HL-60 (cell line): ENCODE data around the gene MTHFD1L.

Source experiments
- DNase-seq, 2 experiments: peaks; one replicate each; pipeline ENCODE4 v3.0.0-alpha.2; 2010 to 2020; ENCODE audit warnings: low read depth in 1 of 2, low spot score in 1 of 2
- H3K27ac ChIP-seq: fragments of 250-450 bp; sonication (Bioruptor Pico); replicated peaks from 2 replicates; pipeline ENCODE4 v1.5.1; 2020; ENCODE audit warnings: mild to moderate bottlenecking, moderate library complexity
- H3K27me3 ChIP-seq: fragments of 250-450 bp; sonication (Bioruptor Pico); 2 replicates; pipeline ENCODE4 v1.5.1; 2021; ENCODE audit warnings: mild to moderate bottlenecking, moderate library complexity; ENCODE audit not compliant: insufficient read depth, poor library complexity, severe bottlenecking
- H3K4me3 ChIP-seq: replicated peaks from 2 replicates; pipeline ENCODE4 v1.5.1; 2011; ENCODE audit warnings: mild to moderate bottlenecking, control low read depth, low read length; ENCODE audit not compliant: insufficient read depth
- GABPA ChIP-seq: IDR thresholded peaks from 2 replicates; pipeline ENCODE4 v1.6.1; 2012; ENCODE audit warnings: low read depth
- POLR2AphosphoS5 ChIP-seq: IDR thresholded peaks from 2 replicates; pipeline ENCODE4 v1.6.1; 2012; ENCODE audit warnings: low read depth
- REST ChIP-seq: IDR thresholded peaks from 2 replicates; pipeline ENCODE4 v1.6.1; 2012; ENCODE audit warnings: low read depth; ENCODE audit not compliant: insufficient replicate concordance
- SPI1 ChIP-seq: IDR thresholded peaks from 2 replicates; pipeline ENCODE4 v1.6.1; 2012; ENCODE audit warnings: low read depth, mild to moderate bottlenecking, borderline replicate concordance
- TF ChIP-seq, protein P1 (sequence below): IDR thresholded peaks from one replicate; pipeline ENCODE4 v1.5.1; 2011; ENCODE audit warnings: low read length, control low read depth, inconsistent platforms; ENCODE audit not compliant: insufficient read depth

The MTHFD1L gene

DNA sequence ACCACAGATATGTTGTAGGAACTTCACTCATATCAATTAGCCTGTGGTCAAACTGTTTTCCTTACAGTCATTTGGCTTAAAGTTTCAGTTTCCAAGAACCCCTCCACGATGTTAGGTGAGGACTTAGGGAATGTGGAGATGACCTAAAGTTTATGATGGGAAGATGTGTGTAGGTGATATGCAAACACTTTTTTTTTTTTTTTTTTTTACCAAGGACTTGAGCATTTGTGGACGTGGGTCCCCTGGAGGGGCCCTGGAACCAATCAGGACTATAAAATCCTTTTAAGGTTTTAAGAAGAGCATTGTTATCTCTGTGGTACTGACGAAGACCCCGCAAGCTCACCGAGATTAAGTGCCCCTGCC lies 478 bp upstream of the MTHFD1L start:
- no peaks in the 10 kb centered on the region for H3K27me3 ChIP-seq
- H3K27ac ChIP-seq: peak overlapping the region; percentile 59
- TF ChIP-seq SPI1: no peak
- TF ChIP-seq POLR2AphosphoS5: no peak
- no peak for TF ChIP-seq REST
- TF ChIP-seq, protein P1, sequence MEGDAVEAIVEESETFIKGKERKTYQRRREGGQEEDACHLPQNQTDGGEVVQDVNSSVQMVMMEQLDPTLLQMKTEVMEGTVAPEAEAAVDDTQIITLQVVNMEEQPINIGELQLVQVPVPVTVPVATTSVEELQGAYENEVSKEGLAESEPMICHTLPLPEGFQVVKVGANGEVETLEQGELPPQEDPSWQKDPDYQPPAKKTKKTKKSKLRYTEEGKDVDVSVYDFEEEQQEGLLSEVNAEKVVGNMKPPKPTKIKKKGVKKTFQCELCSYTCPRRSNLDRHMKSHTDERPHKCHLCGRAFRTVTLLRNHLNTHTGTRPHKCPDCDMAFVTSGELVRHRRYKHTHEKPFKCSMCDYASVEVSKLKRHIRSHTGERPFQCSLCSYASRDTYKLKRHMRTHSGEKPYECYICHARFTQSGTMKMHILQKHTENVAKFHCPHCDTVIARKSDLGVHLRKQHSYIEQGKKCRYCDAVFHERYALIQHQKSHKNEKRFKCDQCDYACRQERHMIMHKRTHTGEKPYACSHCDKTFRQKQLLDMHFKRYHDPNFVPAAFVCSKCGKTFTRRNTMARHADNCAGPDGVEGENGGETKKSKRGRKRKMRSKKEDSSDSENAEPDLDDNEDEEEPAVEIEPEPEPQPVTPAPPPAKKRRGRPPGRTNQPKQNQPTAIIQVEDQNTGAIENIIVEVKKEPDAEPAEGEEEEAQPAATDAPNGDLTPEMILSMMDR: no peak
- no peak for TF ChIP-seq GABPA
- peak overlapping the region; percentile 85 for H3K4me3 ChIP-seq
- no peak for DNase-seq

- DNase-seq: peak; percentile 60 to 78
- Histone ChIP-seq H3K27ac (peak overlapping the region; percentile 81), H3K4me3 (peak overlapping the region; percentile 85), H3K27me3 (no peaks in the 10 kb centered on the region)
- TF ChIP-seq REST: no peak
- peak; percentile 78 for TF ChIP-seq POLR2AphosphoS5
Measured at GRCh38 chr6:150866147-150866990, 867 bp downstream of the MTHFD1L start.

- peak overlapping the region; percentile 85 for H3K4me3 ChIP-seq
- no peaks in the 10 kb centered on the region for H3K27me3 ChIP-seq
- H3K27ac ChIP-seq: peak overlapping the region; percentile 81
- TF ChIP-seq GABPA: no peak
- TF ChIP-seq POLR2AphosphoS5: no peak
- TF ChIP-seq SPI1: no peak
- no peak for DNase-seq
Measured at GRCh38 chr6:150866991-150867501, 1.5 kb downstream of the MTHFD1L start.

DNA sequence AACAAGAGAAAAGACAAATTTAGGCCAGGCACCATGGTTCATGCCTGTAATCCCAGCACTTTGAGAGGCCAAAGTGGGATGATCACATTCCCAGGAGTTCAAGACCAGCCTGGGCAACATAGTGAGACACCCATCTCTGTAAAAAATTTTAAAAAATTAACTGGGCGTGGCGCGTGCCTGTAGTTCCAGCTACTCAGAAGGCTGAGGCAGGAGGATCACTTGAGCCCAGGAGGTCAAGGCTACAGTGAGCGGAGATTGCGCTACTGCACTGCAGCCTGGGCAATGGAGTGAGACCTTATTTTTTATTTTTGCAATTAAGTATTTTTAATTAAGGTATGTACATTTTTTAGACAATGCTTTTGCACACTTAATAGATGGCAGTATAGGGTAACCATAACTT lies 3.3 kb downstream of the MTHFD1L start:
- Histone ChIP-seq H3K27ac (no peak overlapping the region), H3K4me3 (no peak overlapping the region), H3K27me3 (no peaks in the 10 kb centered on the region)
- no peak for TF ChIP-seq GABPA
- no peak for DNase-seq

GRCh38 chr6:150874179-150874578 lies 8.7 kb downstream of the MTHFD1L start:
- Histone ChIP-seq H3K27ac (no peak overlapping the region), H3K27me3 (no peaks in the 10 kb centered on the region), H3K4me3 (no peak overlapping the region)
- DNase-seq: no peak
- TF ChIP-seq POLR2AphosphoS5 (no peak), GABPA (no peak), SPI1 (no peak), REST (no peak)
- TF ChIP-seq, protein P1: no peak
